Adrenal gland (tissue), 5 donors: ENCODE measurements around the gene IQGAP2.
"Not testable (repeated sequence)": the region's sequence is repeated elsewhere in the genome, so short reads cannot be mapped to it uniquely, and the experiment has no call there.

Experiments
- CTCF ChIP-seq, 6 experiments: fragments of 450-650 bp in 4 of 6; fragments of 200-600 bp in 2 of 6; sonication (generic) in 1 of 6; IDR thresholded peaks; 1 replicate in 5 of 6; 2 replicates in 1 of 6; pipeline versions ENCODE4 v1.5.1 to v1.8.0; 2016 to 2021; ENCODE audit warnings: antibody characterized with exemption in 6 of 6, mild to moderate bottlenecking in 2 of 6, moderate library complexity in 1 of 6
- POLR2A ChIP-seq, 2 donors: fragments of 450-650 bp; IDR thresholded peaks; one replicate each; pipeline ENCODE4 v1.6.1; 2017; ENCODE audit warnings: antibody characterized with exemption in 2 of 2, mild to moderate bottlenecking in 2 of 2, moderate library complexity in 1 of 2
- donor health status: DM: no; HTN: no; CAD: no.

GRCh38 chr5:76437507-76437906 is 34.4 kb downstream of the IQGAP2 start:
- not testable (repeated sequence) for TF ChIP-seq CTCF, POLR2A (IDR thresholded peaks at IDR 0.05)
